Left ventricle myocardium inferior (tissue), 1 donor: ENCODE measurements around the gene KAZN. TPM values are rescaled to one million over a fixed set of nuclear protein-coding genes. Genes with fewer than 3 reads are reported as not detected.

Experiments
- DNase-seq: peaks from one replicate; pipeline ENCODE4 v3.0.0-alpha.2; 2020
- H3K27ac ChIP-seq: fragments of 200-600 bp; replicated peaks from 2 replicates; pipeline ENCODE4 v1.8.0; 2021
- H3K27me3 ChIP-seq: fragments of 200-600 bp; 2 replicates; pipeline ENCODE4 v1.8.0; 2021; ENCODE audit warnings: low read depth
- H3K36me3 ChIP-seq: fragments of 200-600 bp; 2 replicates; pipeline ENCODE4 v1.8.0; 2021
- H3K4me1 ChIP-seq: fragments of 200-600 bp; 2 replicates; pipeline ENCODE4 v1.8.0; 2021
- H3K4me3 ChIP-seq: fragments of 200-600 bp; 2 replicates; pipeline ENCODE4 v1.8.0; 2021; ENCODE audit warnings: mild to moderate bottlenecking, moderate library complexity
- H3K9me3 ChIP-seq: fragments of 200-600 bp; replicated peaks from 2 replicates; pipeline ENCODE4 v1.8.0; 2021
- CTCF ChIP-seq: fragments of 200-600 bp; IDR thresholded peaks from 2 replicates; pipeline ENCODE4 v1.8.0; 2021; ENCODE audit warnings: antibody characterized with exemption, mild to moderate bottlenecking, borderline replicate concordance
- intact Hi-C: fragments of 100-400 bp; cut with micrococcal nuclease; formaldehyde crosslinking; loops from one replicate; pipeline ENCODE4 v1.11.0; 2022
- total RNA-seq: library from RNA; stranded (reverse); fragmentation: NEBNext Ultra II Directional; extraction: Animal tissue kit (Norgen Biotek cat#: 25700); gene quantifications from one replicate; pipeline ENCODE4 v1.2.1, GENCODE V29; 2021
- donor health status: DM: no; HTN: yes; CAD: no; lungs with severe emphysema.

KAZN gene
- total RNA-seq, 1 donor from 2014 or later: 2.2 TPM

GRCh38 chr1:14748151-14748550 lies 149.7 kb downstream of the KAZN start:
- no peak for TF ChIP-seq CTCF
- Histone ChIP-seq H3K36me3 (no peaks in the 10 kb centered on the region), H3K27ac (no peak overlapping the region), H3K9me3 (no peaks in the 10 kb centered on the region), H3K4me1 (no peaks in the 10 kb centered on the region), H3K4me3 (no peak overlapping the region), H3K27me3 (peaks cover 50% of the 10 kb centered on the region)
- intact Hi-C loops: no loop called here
- DNase-seq: no peak

GRCh38 chr1:14748977-14749376 lies 150.5 kb downstream of the KAZN start:
- TF ChIP-seq CTCF: no peak
- Histone ChIP-seq H3K27me3 (peaks cover 41% of the 10 kb centered on the region), H3K9me3 (no peaks in the 10 kb centered on the region), H3K4me3 (no peak overlapping the region), H3K4me1 (no peaks in the 10 kb centered on the region), H3K36me3 (no peaks in the 10 kb centered on the region), H3K27ac (no peak overlapping the region)
- intact Hi-C loops: no loop called here
- no peak for DNase-seq

- intact Hi-C loops: no loop called here
- peaks cover 50% of the 10 kb centered on the region for H3K27me3 ChIP-seq
- no peak for TF ChIP-seq CTCF
Measured at GRCh38 chr1:14750490-14750889, 152.0 kb downstream of the KAZN start.

GRCh38 chr1:14755518-14756252 lies 157.2 kb downstream of the KAZN start:
- Histone ChIP-seq H3K9me3 (no peaks in the 10 kb centered on the region), H3K36me3 (no peaks in the 10 kb centered on the region), H3K27ac (no peak overlapping the region), H3K27me3 (peaks cover 66% of the 10 kb centered on the region), H3K4me3 (no peak overlapping the region), H3K4me1 (no peaks in the 10 kb centered on the region)
- intact Hi-C loops: no loop called here
- DNase-seq: no peak
- TF ChIP-seq CTCF: no peak

More at GRCh38 chr1:14750490-14750889, 152.0 kb downstream of the KAZN start:
- no peak for DNase-seq
- Histone ChIP-seq H3K4me3 (no peak overlapping the region), H3K27ac (no peak overlapping the region), H3K36me3 (no peaks in the 10 kb centered on the region), H3K9me3 (no peaks in the 10 kb centered on the region), H3K4me1 (no peaks in the 10 kb centered on the region)

GRCh38 chr1:14756589-14757285 lies 158.3 kb downstream of the KAZN start:
- no peaks in the 10 kb centered on the region for H3K4me1 ChIP-seq
- no peak overlapping the region for H3K27ac ChIP-seq
- H3K9me3 ChIP-seq: no peaks in the 10 kb centered on the region
- H3K4me3 ChIP-seq: no peak overlapping the region
- intact Hi-C loops: no loop called here
- H3K36me3 ChIP-seq: no peaks in the 10 kb centered on the region
- no peak for TF ChIP-seq CTCF
- H3K27me3 ChIP-seq: peaks cover 76% of the 10 kb centered on the region
- DNase-seq: no peak
